ENCODE measurements around the gene COPE. TPM values are rescaled to one million over a fixed set of nuclear protein-coding genes. Genes with fewer than 3 reads are reported as not detected.

Gene COPE
- total RNA-seq, 4 donors from 2014 or later: 112 to 223 (median 208) TPM

DNA sequence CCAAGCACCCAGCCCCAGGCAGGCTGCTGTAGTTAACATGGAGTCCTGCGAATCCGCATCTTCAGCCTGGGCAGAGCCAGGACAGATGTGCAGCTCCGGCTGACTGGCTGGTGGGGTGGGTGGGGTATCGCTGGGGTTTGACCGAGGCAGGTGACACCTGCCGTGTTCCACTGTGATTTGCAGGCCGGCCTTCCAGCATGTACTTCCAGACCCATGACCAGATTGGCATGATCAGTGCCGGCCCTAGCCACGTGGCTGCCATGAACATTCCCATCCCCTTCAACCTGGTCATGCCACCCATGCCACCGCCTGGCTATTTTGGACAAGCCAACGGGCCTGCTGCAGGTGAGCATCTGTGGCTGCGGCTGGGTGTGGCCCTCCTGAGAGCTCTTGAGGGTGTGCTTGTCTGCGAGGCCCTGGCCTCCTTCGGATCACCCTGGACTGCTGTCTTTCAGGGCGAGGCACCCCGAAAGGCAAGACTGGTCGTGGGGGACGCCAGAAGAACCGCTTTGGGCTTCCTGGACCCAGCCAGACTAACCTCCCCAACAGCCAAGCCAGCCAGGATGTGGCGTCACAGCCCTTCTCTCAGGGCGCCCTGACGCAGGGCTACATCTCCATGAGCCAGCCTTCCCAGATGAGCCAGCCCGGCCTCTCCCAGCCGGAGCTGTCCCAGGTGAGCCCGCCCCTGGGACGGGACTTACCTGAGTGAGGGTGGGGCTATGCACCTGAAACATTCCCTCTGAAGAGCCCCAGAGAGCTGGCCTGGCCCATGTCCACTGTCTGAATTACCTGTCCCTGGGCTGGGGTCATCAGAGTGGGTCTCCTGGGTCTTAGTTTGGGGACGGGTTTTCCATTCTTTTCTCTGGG, 53.8 kb downstream of the COPE start:
- peaks cover 68% of the 10 kb centered on the region for H3K36me3 ChIP-seq
- WGBS: 93% methylated on average over 3 of the region's 27 CpGs
- TF ChIP-seq POLR2AphosphoS5 (IDR thresholded peaks at IDR 0.05) (no peak), POLR2A (IDR thresholded peaks at IDR 0.05) (no peak), EP300 (IDR thresholded peaks at IDR 0.05) (no peak)
- TF ChIP-seq, protein P1, sequence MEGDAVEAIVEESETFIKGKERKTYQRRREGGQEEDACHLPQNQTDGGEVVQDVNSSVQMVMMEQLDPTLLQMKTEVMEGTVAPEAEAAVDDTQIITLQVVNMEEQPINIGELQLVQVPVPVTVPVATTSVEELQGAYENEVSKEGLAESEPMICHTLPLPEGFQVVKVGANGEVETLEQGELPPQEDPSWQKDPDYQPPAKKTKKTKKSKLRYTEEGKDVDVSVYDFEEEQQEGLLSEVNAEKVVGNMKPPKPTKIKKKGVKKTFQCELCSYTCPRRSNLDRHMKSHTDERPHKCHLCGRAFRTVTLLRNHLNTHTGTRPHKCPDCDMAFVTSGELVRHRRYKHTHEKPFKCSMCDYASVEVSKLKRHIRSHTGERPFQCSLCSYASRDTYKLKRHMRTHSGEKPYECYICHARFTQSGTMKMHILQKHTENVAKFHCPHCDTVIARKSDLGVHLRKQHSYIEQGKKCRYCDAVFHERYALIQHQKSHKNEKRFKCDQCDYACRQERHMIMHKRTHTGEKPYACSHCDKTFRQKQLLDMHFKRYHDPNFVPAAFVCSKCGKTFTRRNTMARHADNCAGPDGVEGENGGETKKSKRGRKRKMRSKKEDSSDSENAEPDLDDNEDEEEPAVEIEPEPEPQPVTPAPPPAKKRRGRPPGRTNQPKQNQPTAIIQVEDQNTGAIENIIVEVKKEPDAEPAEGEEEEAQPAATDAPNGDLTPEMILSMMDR (IDR thresholded peaks at IDR 0.05): no peak
- H3K9me3 ChIP-seq: no peaks in the 10 kb centered on the region
- peaks cover 13% of the 10 kb centered on the region for H3K27me3 ChIP-seq
- peak in 1 of 2 donors; percentile 55 for DNase-seq (ENCODE audit: low spot score in 2 of 2)
- peaks cover 20% of the 10 kb centered on the region for H3K4me1 ChIP-seq
- H3K27ac ChIP-seq: no peak overlapping the region
- no peak overlapping the region for H3K4me3 ChIP-seq

DNA sequence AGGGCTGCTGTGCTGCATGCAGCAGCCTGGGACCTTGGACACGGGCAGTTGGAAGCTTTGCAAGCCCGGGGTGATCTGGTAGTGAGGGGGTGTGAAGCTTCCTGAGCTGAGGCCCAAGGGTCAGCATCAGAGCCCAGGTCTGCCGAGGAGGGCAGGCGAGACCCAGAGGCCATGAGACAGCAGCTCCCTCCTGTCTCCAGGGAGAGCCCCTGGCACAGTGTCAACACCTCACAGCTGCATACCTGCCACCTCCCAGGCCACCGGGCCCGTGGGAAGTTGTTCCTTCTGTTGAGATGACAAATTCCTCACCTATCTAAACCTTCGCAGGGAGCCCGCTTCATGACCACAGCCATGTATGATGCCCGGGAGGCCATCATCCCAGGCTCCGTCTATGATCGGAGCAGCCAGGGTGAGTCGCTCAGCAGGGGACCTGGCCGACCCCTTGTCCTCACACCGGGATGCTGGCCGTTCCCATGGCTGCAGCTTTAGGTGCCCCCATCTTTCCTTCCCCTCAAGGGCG, 55.3 kb downstream of the COPE start:
- TF ChIP-seq POLR2A (IDR thresholded peaks at IDR 0.05): no peak
- TF ChIP-seq POLR2AphosphoS5 (IDR thresholded peaks at IDR 0.05): no peak
- TF ChIP-seq, protein P1 (IDR thresholded peaks at IDR 0.05): no peak
- no peak for TF ChIP-seq EP300 (IDR thresholded peaks at IDR 0.05)
- peaks cover 7% of the 10 kb centered on the region for H3K4me1 ChIP-seq
- no peaks in the 10 kb centered on the region for H3K27me3 ChIP-seq
- no peak overlapping the region for H3K27ac ChIP-seq
- H3K9me3 ChIP-seq: no peaks in the 10 kb centered on the region
- no peak overlapping the region for H3K4me3 ChIP-seq
- WGBS: 85% methylated on average over 10 of the region's 16 CpGs
- peak in 1 of 2 donors; percentile 70 for DNase-seq (ENCODE audit: low spot score in 2 of 2)
- peaks cover 82% of the 10 kb centered on the region for H3K36me3 ChIP-seq

DNA sequence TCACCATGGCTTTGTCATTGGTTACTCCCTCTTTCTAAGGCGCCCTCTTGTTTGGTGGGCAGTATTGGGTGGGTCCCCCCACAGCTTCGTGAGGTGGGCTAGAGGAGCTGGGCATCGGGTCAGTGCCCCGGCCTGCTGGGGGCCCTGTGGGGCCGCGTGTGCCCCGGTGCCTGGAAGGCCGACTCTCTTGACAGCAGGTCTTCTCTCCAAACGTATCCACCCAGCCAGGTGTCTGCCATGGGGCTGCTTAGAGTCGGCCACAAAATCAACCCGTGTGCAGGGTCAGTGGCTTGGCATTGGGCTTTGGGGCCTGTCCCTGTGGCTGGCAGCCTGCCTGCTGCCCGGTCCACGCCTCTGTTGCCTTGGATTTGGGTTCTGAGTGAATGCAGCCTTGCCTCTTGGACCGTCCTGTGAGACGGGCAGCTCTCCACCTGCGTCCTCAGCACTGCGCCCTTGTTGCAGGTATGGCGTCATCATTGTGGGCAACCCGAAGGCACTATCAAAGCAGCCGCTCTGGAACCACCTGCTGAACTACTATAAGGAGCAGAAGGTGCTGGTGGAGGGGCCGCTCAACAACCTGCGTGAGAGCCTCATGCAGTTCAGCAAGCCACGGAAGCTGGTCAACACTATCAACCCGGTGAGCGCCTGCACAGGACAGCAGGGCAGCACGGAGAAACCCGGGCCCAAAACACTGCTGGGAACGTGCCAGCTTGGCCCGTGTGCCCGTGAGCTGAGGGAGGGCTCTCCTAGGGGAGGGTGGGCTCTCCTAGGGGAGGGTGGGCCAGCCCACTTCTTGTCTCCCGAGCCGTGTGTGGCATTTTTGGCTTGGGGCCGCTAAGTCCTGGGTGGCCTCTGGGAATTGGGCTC, 56.0 kb downstream of the COPE start:
- Histone ChIP-seq H3K27me3 (no peaks in the 10 kb centered on the region), H3K4me1 (peaks cover under 1% of the 10 kb centered on the region), H3K36me3 (peaks cover 89% of the 10 kb centered on the region), H3K4me3 (no peak overlapping the region), H3K27ac (no peak overlapping the region), H3K9me3 (no peaks in the 10 kb centered on the region)
- DNase-seq (ENCODE audit: low spot score in 2 of 2): no peak
- 93% methylated on average over 11 of the region's 33 CpGs for WGBS
- TF ChIP-seq POLR2AphosphoS5 (IDR thresholded peaks at IDR 0.05) (no peak), POLR2A (IDR thresholded peaks at IDR 0.05) (no peak), EP300 (IDR thresholded peaks at IDR 0.05) (no peak)
- TF ChIP-seq, protein P1 (IDR thresholded peaks at IDR 0.05): no peak

DNA sequence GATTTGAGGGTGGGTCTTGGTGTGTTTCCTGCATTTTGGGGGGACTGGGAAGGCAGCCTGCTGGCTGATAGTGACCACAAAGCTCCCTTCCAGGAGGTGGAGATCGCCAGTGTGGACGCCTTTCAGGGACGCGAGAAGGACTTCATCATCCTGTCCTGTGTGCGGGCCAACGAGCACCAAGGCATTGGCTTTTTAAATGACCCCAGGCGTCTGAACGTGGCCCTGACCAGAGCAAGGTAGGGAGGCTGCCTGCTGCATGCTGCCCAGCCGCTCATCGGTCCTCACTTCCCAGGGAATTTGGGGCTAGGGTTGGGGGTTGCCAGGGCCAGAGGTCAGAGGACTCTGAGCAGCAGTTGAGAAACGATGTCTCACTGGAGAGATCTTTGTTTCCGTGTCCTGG, 57.3 kb downstream of the COPE start:
- Histone ChIP-seq H3K4me3 (no peak overlapping the region), H3K27me3 (no peaks in the 10 kb centered on the region), H3K4me1 (no peaks in the 10 kb centered on the region), H3K27ac (no peak overlapping the region), H3K36me3 (peaks cover 94% of the 10 kb centered on the region), H3K9me3 (no peaks in the 10 kb centered on the region)
- DNase-seq (ENCODE audit: low spot score in 2 of 2): no peak
- TF ChIP-seq POLR2AphosphoS5 (IDR thresholded peaks at IDR 0.05) (no peak), EP300 (IDR thresholded peaks at IDR 0.05) (no peak), POLR2A (IDR thresholded peaks at IDR 0.05) (no peak)
- TF ChIP-seq, protein P1 (IDR thresholded peaks at IDR 0.05): no peak
- 94% methylated on average over 12 of the region's 12 CpGs for WGBS

Data from suprapubic skin (tissue), 4 donors.